Astrocyte (in vitro differentiated cells and primary cell): Measurements from ENCODE around the gene RASGRP2.

Experiments used
- CTCF ChIP-seq: IDR thresholded peaks from 2 replicates; pipeline ENCODE4 v1.5.1; 2011; ENCODE audit warnings: low read depth, mild to moderate bottlenecking, inconsistent platforms, low read length, moderate library complexity; ENCODE audit not compliant: insufficient read depth
- EZH2 ChIP-seq: IDR thresholded peaks from 2 replicates; pipeline ENCODE4 v1.6.1; 2012; ENCODE audit warnings: mild to moderate bottlenecking, low read length, inconsistent platforms; ENCODE audit not compliant: insufficient read depth

- TF ChIP-seq CTCF (peak; percentile 47), EZH2 (no peak)
Measured at GRCh38 chr11:64723117-64723906, 20.6 kb downstream of the RASGRP2 start, which contains the start of gene NRXN2.
